NB4 (cell line): ENCODE results near the gene ZNF736.

Experiments
- POLR2A ChIP-seq: IDR thresholded peaks from 2 replicates; pipeline ENCODE4 v1.6.1; 2011; ENCODE audit warnings: mild to moderate bottlenecking; ENCODE audit not compliant: insufficient read length; ENCODE audit errors: extremely low read depth
- TF ChIP-seq, protein P1 (sequence below): IDR thresholded peaks from one replicate; pipeline ENCODE4 v1.5.1; 2012; ENCODE audit warnings: low read depth, low read length
- TF ChIP-seq, protein P2 (sequence below): IDR thresholded peaks from 2 replicates; pipeline ENCODE4 v1.6.1; 2011; ENCODE audit warnings: low read depth, low read length

DNA sequence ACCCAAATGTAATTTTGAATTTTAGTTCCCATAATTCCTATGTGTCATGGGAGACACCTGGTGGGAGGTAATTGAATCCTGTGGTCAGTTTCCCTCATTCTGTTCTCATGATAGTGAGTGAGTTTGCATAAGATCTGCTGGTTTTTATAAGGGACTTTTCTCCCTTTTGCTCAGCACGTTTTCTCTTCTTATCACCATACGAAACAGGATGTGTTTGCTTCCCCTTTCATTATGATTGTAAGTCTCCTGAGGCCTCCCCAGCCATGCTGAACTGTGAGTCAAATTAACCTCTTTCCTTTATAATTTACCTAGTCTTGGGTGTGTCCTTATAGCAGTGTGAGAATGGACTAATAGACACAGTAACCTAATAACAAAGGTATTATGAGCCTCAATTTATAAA, 36.1 kb upstream of the ZNF736 start:
- TF ChIP-seq, protein P1, sequence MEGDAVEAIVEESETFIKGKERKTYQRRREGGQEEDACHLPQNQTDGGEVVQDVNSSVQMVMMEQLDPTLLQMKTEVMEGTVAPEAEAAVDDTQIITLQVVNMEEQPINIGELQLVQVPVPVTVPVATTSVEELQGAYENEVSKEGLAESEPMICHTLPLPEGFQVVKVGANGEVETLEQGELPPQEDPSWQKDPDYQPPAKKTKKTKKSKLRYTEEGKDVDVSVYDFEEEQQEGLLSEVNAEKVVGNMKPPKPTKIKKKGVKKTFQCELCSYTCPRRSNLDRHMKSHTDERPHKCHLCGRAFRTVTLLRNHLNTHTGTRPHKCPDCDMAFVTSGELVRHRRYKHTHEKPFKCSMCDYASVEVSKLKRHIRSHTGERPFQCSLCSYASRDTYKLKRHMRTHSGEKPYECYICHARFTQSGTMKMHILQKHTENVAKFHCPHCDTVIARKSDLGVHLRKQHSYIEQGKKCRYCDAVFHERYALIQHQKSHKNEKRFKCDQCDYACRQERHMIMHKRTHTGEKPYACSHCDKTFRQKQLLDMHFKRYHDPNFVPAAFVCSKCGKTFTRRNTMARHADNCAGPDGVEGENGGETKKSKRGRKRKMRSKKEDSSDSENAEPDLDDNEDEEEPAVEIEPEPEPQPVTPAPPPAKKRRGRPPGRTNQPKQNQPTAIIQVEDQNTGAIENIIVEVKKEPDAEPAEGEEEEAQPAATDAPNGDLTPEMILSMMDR = no peak
- TF ChIP-seq POLR2A = no peak
- TF ChIP-seq, protein P2, sequence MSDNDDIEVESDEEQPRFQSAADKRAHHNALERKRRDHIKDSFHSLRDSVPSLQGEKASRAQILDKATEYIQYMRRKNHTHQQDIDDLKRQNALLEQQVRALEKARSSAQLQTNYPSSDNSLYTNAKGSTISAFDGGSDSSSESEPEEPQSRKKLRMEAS = no peak
